Stimulated activated naive CD8-positive, alpha-beta T cell treated with anti-CD3 and anti-CD28 coated beads, Interleukin-15, Interleukin-2, amounts not matched to agents 100 ng/mL and 50 ng/mL, for 24 hours (primary cell): Measurements from ENCODE around the gene AGAP5.
"Not testable (repeated sequence)": the region's sequence is repeated elsewhere in the genome, so short reads cannot be mapped to it uniquely, and the experiment has no call there.

Source experiments
- H3K27ac Mint-ChIP-seq: one replicate; pipeline ENCODE4 v1.8.0; 2021; ENCODE audit warnings: mild to moderate bottlenecking, mixed read lengths
- H3K27me3 Mint-ChIP-seq: one replicate; pipeline ENCODE4 v1.8.0; 2021; ENCODE audit warnings: mixed read lengths
- H3K36me3 Mint-ChIP-seq: one replicate; pipeline ENCODE4 v1.8.0; 2021; ENCODE audit warnings: low read depth, mixed read lengths
- H3K4me1 Mint-ChIP-seq: one replicate; pipeline ENCODE4 v1.8.0; 2021; ENCODE audit warnings: low read depth, mixed read lengths
- H3K4me3 Mint-ChIP-seq: one replicate; pipeline ENCODE4 v1.8.0; 2021; ENCODE audit warnings: mild to moderate bottlenecking, mixed read lengths
- H3K9me3 Mint-ChIP-seq: one replicate; pipeline ENCODE4 v1.8.0; 2021; ENCODE audit warnings: mixed read lengths

AGAP5 gene

GRCh38 chr10:73697675-73698159 is at the start of gene AGAP5:
Gene AGAP5 (minus strand): TSS chr10:73698109. CDS start chr10:73697755, 354 bp downstream.
- not testable (repeated sequence) for H3K9me3 Mint-ChIP-seq, H3K4me3 Mint-ChIP-seq, H3K27ac Mint-ChIP-seq, H3K27me3 Mint-ChIP-seq, H3K4me1 Mint-ChIP-seq
- peaks cover 20% of the 10 kb centered on the region for H3K36me3 Mint-ChIP-seq

DNA sequence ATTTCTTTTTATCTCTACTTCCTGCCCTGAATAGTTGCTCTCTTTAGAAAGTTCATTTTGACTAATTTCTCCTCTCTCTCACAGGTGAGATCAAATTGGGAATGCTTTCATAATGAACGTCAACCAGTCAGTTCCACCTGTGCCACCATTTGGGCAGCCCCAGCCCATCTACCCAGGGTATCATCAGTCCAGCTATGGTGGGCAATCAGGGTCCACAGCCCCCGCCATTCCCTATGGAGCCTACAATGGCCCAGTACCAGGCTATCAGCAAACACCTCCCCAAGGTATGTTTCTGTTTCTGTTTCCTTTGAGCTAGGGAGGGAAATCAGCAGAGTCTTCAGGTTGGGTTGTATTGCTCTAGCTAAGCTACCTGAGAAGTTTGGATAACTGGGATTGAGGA is 48.8 kb upstream of the AGAP5 start:
- Mint-ChIP-seq H3K27me3 (no peaks in the 10 kb centered on the region), H3K27ac (peak overlapping the region; percentile 81), H3K4me1 (peaks cover 56% of the 10 kb centered on the region), H3K9me3 (no peaks in the 10 kb centered on the region), H3K4me3 (peak overlapping the region; percentile 72), H3K36me3 (peaks cover 46% of the 10 kb centered on the region)

GRCh38 chr10:73744664-73744975 is 46.7 kb upstream of the AGAP5 start:
- Mint-ChIP-seq H3K4me3 (peak overlapping the region; percentile 94), H3K27me3 (no peaks in the 10 kb centered on the region), H3K4me1 (peaks cover 43% of the 10 kb centered on the region), H3K27ac (peak overlapping the region; percentile 99), H3K9me3 (no peaks in the 10 kb centered on the region), H3K36me3 (peaks cover 27% of the 10 kb centered on the region)

DNA sequence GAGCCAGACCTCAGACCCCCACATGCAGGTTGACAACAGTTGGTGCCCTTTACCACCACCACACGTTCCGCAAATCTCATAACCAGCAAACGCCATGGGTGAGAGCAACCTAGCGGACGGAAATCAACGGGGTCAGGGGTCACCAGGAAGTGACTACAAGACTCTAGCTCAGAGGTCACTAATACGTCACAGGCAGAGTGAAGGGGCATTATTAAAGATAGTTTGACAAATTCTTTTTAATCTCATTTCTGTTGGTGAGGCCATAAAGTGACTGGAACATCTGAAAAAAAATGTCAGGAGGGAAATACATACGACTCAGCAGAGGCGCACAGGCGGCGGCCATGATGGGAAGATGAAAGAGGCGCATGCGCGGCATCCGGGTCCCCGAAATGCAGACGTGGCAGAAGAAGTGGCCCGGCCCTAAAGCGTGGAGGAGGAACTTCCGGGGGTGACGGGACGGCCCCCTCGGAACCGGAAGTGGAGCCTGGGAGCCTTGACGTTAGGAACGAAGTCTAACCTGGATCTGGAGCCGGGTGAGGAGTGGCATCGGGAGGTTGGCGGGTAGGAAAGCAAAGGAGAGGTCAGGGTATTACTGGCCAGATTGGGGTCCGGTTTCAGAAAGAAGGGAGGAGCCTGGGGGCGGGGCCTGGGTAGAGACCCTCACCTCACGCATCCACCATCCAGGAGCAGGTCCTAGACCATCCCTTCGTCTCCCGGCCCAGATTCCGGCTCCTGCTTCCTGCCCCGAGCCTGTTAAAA is 46.2 kb upstream of the AGAP5 start, which contains the start of gene SEC24C:
Gene SEC24C, plus strand, starts transcription at position 468 of the 759 bp plus-strand sequence. CDS start 2,461 bp downstream, outside the sequence.
- no peaks in the 10 kb centered on the region for H3K27me3 Mint-ChIP-seq
- H3K4me3 Mint-ChIP-seq, result peak within 1 kb of the TSS; percentile 94

GRCh38 chr10:73743327-73743904 is 45.5 kb upstream of the AGAP5 start:
- Mint-ChIP-seq H3K36me3 (peaks cover 20% of the 10 kb centered on the region), H3K27ac (peak overlapping the region; percentile 99), H3K27me3 (no peaks in the 10 kb centered on the region), H3K4me1 (peaks cover 35% of the 10 kb centered on the region), H3K9me3 (no peaks in the 10 kb centered on the region), H3K4me3 (peak overlapping the region; percentile 94)

More for the DNA sequence above, 46.2 kb upstream of the AGAP5 start, which contains the start of gene SEC24C:
- H3K4me1 Mint-ChIP-seq, result peaks cover 39% of the 10 kb centered on the region
- H3K27ac Mint-ChIP-seq, result peak within 1 kb of the TSS; percentile 99
- H3K9me3 Mint-ChIP-seq, result no peaks in the 10 kb centered on the region
- peaks cover 23% of the 10 kb centered on the region for H3K36me3 Mint-ChIP-seq

- Mint-ChIP-seq H3K27ac (peak overlapping the region; percentile 40), H3K9me3 (no peaks in the 10 kb centered on the region), H3K4me1 (peaks cover 35% of the 10 kb centered on the region), H3K36me3 (peaks cover 20% of the 10 kb centered on the region), H3K4me3 (no peak overlapping the region), H3K27me3 (no peaks in the 10 kb centered on the region)
These were observed 44.5 kb upstream of the AGAP5 start for GRCh38 chr10:73742454-73742734.

DNA sequence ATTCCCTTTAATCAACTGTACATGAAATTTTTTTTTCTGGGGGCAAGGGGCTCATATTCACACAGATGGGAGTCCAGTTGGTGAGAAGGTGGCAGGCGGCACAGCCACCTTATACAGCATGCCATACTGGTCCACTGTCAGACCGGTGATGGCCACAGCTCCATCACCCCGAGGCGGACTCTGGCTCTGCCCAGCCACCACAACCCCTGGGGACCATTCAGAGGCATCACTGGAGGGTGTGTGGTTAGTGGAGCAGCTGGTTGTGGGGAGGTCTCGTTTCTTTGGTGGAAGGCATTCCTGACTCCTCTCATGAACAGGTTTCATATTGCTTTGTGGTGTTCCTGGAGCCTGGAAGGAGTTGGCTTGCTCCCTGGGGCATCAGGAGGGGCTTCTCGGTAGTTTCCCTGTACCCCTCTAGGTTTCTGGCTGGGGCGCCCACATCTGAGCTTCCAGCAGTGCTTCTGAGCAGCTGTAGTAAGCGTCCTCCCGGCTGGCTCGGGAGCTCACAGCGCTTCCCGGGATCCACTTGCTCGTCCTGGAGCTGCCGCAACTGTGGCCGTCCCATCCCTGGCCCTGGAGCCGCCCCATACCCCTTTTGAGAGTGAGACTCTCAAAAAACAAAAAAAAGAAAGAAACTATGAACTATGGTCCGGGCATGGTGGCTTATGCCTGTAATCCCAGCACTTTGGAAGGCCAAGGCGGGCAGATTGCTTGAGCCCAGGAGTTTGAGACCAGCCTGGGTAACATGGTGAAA is 42.8 kb upstream of the AGAP5 start:
- not testable (repeated sequence) for H3K4me3 Mint-ChIP-seq, H3K27ac Mint-ChIP-seq, H3K27me3 Mint-ChIP-seq, H3K36me3 Mint-ChIP-seq, H3K9me3 Mint-ChIP-seq
- H3K4me1 Mint-ChIP-seq, result peaks cover 25% of the 10 kb centered on the region

- Mint-ChIP-seq H3K36me3 (no peaks in the 10 kb centered on the region), H3K27ac (no peak overlapping the region), H3K27me3 (no peaks in the 10 kb centered on the region), H3K9me3 (no peaks in the 10 kb centered on the region), H3K4me1 (peaks cover 10% of the 10 kb centered on the region), H3K4me3 (no peak overlapping the region)
These were observed 36.9 kb upstream of the AGAP5 start for GRCh38 chr10:73734796-73735305.

- no peaks in the 10 kb centered on the region for H3K36me3 Mint-ChIP-seq
- no peak overlapping the region for H3K4me3 Mint-ChIP-seq
- H3K27me3 Mint-ChIP-seq, result no peaks in the 10 kb centered on the region
- peaks cover 14% of the 10 kb centered on the region for H3K4me1 Mint-ChIP-seq
- H3K27ac Mint-ChIP-seq, result no peak overlapping the region
- no peaks in the 10 kb centered on the region for H3K9me3 Mint-ChIP-seq
These were observed 36.3 kb upstream of the AGAP5 start for GRCh38 chr10:73734028-73734720.

DNA sequence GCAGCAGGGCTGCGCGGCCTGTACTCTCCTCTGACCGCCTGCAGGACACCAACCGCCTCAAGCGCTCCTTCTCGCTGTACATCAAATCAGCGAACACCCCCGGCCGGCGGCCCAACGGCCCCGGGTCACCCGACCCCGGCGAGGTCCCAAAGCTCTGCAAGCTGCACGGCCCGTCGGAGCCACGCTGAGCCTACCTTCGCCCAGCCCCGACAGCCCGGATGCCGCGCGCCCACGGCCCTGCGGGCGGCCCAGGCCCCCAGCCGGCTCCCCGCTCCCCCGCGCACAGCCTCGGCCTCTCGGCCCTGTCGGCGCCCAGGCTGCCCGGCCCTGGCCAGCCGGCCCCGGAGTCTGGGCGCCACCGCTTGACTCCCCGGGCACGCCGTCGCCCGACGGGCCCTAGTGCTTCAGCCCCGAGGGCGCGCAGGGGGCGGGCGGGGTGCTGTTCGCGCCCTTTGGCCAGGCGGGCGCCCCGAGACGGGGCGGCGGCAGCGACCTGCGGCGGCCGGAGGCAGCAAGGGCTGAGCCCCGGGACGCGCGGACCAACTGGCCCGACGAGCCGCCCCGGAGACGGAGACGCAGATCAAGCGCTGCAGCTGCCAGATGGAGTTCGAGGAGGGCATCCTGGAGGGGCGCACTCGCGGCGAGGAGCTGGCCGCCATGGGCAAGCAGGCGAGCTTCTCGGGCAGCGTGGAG is 35.2 kb upstream of the AGAP5 start:
- no peaks in the 10 kb centered on the region for H3K36me3 Mint-ChIP-seq
- no peak overlapping the region for H3K27ac Mint-ChIP-seq

GRCh38 chr10:73732426-73732825 is 34.5 kb upstream of the AGAP5 start:
- Mint-ChIP-seq H3K9me3 (no peaks in the 10 kb centered on the region), H3K4me1 (peaks cover 14% of the 10 kb centered on the region), H3K4me3 (peak overlapping the region; percentile 43), H3K27me3 (no peaks in the 10 kb centered on the region), H3K27ac (no peak overlapping the region), H3K36me3 (peaks cover 4% of the 10 kb centered on the region)

More for the DNA sequence above, 35.2 kb upstream of the AGAP5 start:
- Mint-ChIP-seq H3K4me1 (peaks cover 14% of the 10 kb centered on the region), H3K4me3 (no peak overlapping the region), H3K9me3 (no peaks in the 10 kb centered on the region), H3K27me3 (no peaks in the 10 kb centered on the region)

GRCh38 chr10:73731588-73732375 is 33.9 kb upstream of the AGAP5 start:
- no peaks in the 10 kb centered on the region for H3K27me3 Mint-ChIP-seq
- no peaks in the 10 kb centered on the region for H3K9me3 Mint-ChIP-seq
- no peak overlapping the region for H3K27ac Mint-ChIP-seq
- H3K36me3 Mint-ChIP-seq, result peaks cover 10% of the 10 kb centered on the region
- peak overlapping the region; percentile 43 for H3K4me3 Mint-ChIP-seq
- H3K4me1 Mint-ChIP-seq, result peaks cover 14% of the 10 kb centered on the region

DNA sequence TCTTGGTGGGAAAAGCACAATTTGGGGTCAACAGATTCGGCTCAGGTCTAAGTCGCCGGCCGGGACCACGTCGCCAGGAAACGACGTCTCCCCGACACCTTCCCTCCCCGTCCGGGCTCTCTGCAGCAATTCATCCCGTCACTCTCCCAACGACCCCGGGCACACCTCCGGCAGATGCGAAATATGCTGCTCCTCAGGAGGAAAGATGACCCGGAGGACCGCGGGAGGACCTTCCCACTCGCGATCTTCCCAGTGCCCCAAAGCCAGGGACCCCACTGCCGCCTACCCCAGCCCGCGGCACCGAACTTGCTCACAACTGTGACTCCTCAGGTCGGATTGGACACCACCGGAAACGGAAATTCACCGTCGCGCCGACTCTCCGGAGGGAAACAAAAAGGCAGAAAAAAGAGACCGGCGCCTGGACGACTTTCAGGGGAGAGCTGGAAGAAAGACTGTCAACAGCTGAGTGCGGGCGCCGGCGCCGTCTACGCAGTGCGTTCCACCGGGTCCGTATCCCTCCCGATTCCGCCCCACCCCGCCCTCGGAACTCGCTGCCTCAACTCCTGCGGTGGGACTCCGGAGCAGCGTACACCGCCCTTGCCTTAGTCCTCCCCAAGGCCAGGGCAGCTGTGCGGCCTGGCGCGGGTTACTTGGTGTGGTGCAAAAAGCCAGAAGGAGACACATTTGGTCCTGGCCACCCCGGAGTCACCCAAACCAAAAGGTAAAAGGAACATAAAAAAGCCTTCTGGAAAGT is 32.4 kb upstream of the AGAP5 start:
- Mint-ChIP-seq H3K27ac (peak overlapping the region; percentile 99), H3K4me1 (peaks cover 14% of the 10 kb centered on the region), H3K36me3 (peaks cover 24% of the 10 kb centered on the region), H3K27me3 (no peaks in the 10 kb centered on the region), H3K4me3 (peak overlapping the region; percentile 98), H3K9me3 (no peaks in the 10 kb centered on the region)
